22Rv1 (cell line): ENCODE data around the gene CCNF.

Experiments
- H3K27ac ChIP-seq: fragments of 450-650 bp; 2 replicates; pipeline ENCODE4 v1.5.1; 2017
- ZFX ChIP-seq: fragments of 450-650 bp; IDR thresholded peaks from 2 replicates; pipeline ENCODE4 v1.6.1; 2017; ENCODE audit warnings: antibody characterized with exemption, borderline replicate concordance
- TF ChIP-seq, protein P1 (sequence below): fragments of 450-650 bp; IDR thresholded peaks from 2 replicates; pipeline ENCODE4 v1.5.1; 2017; ENCODE audit warnings: mild to moderate bottlenecking

Gene CCNF

GRCh38 chr16:2499454-2499853 is 70.2 kb downstream of the CCNF start:
- no peak for TF ChIP-seq ZFX
- TF ChIP-seq, protein P1, sequence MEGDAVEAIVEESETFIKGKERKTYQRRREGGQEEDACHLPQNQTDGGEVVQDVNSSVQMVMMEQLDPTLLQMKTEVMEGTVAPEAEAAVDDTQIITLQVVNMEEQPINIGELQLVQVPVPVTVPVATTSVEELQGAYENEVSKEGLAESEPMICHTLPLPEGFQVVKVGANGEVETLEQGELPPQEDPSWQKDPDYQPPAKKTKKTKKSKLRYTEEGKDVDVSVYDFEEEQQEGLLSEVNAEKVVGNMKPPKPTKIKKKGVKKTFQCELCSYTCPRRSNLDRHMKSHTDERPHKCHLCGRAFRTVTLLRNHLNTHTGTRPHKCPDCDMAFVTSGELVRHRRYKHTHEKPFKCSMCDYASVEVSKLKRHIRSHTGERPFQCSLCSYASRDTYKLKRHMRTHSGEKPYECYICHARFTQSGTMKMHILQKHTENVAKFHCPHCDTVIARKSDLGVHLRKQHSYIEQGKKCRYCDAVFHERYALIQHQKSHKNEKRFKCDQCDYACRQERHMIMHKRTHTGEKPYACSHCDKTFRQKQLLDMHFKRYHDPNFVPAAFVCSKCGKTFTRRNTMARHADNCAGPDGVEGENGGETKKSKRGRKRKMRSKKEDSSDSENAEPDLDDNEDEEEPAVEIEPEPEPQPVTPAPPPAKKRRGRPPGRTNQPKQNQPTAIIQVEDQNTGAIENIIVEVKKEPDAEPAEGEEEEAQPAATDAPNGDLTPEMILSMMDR: no peak
- H3K27ac ChIP-seq: no peak overlapping the region

DNA sequence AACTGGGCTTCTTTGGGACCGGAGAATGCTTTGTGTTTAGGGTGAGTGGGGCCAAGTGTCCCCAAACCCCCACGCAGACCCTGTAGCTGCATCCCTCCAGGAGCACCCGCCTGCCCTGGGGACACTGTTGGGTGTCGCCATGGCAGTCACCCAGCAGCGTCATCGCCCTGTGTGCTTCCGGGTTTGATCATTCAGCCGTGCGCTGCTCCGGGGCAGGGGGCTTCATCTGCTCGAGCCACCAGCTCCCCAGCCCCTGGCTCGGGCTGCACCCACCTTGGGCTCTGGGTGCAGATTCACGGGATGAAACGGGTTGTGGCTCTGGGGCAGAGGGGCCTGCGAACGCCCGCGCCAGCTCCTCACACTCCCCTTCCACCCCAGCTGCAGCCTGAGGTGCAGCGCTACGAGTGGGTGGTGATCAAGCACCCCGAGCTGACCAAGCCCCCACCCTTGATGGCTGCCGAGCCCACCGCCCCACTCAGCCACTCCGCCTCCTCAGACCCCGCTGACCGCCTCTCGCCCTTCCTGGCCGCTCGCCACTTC is 70.7 kb downstream of the CCNF start:
- H3K27ac ChIP-seq: no peak overlapping the region
- no peak for TF ChIP-seq ZFX
- TF ChIP-seq, protein P1: no peak

DNA sequence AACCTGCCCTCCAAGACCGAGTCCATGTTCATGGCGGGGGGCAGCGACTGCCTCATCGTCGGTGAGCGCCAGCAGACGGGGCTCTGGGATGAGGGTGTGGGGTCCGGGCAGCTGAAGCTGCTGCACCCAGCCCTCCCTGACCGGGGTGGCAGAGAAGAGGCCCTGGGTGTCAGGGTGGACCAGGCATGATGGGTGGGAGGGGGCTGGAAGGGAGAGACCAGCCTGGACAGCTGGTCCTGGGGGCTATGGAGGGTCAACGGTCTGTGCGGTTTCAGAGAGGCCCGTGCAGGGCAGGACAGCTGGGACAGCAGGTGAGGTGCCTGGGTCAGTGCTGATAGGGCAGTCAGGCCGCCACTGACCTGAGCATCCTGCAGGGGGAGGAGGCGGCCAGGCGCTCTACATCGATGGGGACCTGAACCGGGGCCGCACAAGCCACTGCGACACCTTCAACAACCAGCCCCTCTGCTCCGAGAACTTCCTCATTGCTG is 71.2 kb downstream of the CCNF start:
- no peak overlapping the region for H3K27ac ChIP-seq

GRCh38 chr16:2500918-2501750 is 71.9 kb downstream of the CCNF start:
- TF ChIP-seq, protein P1: peak; percentile 94
- TF ChIP-seq ZFX: no peak
- H3K27ac ChIP-seq: no peak overlapping the region

More for the DNA sequence above, 71.2 kb downstream of the CCNF start:
- no peak for TF ChIP-seq ZFX
- TF ChIP-seq, protein P1: no peak

DNA sequence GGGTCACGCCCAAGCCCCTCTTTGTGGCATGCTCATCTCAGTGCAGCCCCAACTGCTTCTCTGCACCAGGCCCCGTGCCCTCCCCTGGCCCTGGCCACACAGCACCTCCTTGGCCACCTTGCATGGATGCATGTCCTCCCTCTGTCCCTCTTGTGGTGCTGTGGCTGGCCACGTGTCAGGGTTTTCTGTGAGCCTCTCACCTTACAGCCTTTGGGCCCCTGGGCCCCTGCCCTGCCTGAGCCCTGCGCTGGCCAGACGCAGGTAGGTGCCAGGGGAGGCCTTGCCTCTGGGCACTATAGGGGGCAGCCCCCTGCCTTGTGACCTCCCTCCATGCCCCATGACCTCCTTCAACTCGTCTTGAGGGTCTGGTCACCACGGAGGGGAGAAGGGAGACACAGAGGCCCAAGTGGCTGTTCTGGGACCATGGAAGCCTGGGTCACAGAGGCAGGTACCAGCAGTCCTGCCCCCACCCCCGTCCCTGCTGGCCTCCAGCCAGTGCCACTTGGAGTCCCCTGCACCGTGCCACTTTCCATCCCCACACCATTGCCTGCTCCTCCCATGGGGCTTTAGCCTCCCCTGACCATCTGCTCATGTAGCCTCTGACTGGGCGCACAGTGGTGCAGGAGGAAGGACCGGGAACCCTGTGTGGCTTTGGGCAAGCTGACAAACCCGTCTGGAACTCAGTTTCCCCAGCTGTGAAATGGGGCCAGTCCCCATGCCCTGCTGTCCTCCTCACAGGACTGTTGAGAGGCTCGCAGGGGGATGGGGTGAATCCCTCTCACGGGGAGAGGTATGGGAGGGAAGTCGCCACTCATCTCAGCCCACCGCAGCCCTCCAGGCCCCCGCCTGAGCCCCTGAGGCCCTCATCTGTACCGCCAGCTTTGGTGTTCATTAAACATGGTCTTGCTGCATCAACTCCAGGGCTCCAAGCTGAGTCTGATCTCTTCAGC is 73.0 kb downstream of the CCNF start:
- TF ChIP-seq, protein P1: no peak
- no peak for TF ChIP-seq ZFX
- no peak overlapping the region for H3K27ac ChIP-seq

DNA sequence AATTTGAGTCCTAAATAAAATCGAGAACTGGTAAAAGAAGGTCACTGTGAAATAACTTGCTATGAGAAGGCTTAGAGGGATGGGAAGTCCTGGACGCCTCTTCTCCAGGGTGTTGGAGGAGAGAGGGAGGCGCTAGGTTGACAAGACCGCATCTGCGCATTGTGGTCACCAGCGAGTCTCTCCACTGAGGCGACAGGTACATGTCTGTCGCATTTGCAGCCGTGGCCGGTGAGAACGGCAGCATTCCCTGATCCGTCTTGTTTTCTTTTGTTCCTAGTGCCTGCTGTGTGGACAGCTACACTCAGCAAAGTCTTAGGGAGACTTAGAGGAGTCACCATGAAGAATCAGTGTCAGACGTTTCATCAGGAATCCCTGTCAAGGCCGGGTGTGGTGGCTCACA is 76.4 kb downstream of the CCNF start:
- TF ChIP-seq, protein P1: no peak
- no peak for TF ChIP-seq ZFX
- H3K27ac ChIP-seq: no peak overlapping the region
